Sciatic nerve (tissue), 2 donors: ENCODE measurements around the gene FAR2. TPM values are rescaled to one million over a fixed set of nuclear protein-coding genes. Genes with fewer than 3 reads are reported as not detected.
"Not testable (repeated sequence)": the region's sequence is repeated elsewhere in the genome, so short reads cannot be mapped to it uniquely, and the experiment has no call there.

Experiments
- ATAC-seq: fragments of 200-7000 bp; cut with Tn5 transposase; one replicate; pipeline ENCODE4 v1.9.1; 2020; ENCODE audit warnings: mild to moderate bottlenecking, moderate library complexity
- DNase-seq: peaks from one replicate; pipeline ENCODE4 v3.0.0-alpha.2; 2020; ENCODE audit warnings: low spot score
- intact Hi-C: fragments of 100-400 bp; cut with DNase I; formaldehyde crosslinking; loops from one replicate; pipeline ENCODE4 v1.14.2; 2022
- total RNA-seq: library from RNA; stranded (reverse); fragmentation: NEBNext Ultra II Directional; extraction: Animal tissue kit (Norgen Biotek cat#: 25700); gene quantifications from one replicate; pipeline ENCODE4 v1.2.1, GENCODE V29; 2021
- donor health status: DM: no; HTN: no; CAD: no.
- donor health status: DM: no; HTN: no; CAD: no.

Gene FAR2
- total RNA-seq, 1 donor from 2014 or later = 8.6 TPM

DNA sequence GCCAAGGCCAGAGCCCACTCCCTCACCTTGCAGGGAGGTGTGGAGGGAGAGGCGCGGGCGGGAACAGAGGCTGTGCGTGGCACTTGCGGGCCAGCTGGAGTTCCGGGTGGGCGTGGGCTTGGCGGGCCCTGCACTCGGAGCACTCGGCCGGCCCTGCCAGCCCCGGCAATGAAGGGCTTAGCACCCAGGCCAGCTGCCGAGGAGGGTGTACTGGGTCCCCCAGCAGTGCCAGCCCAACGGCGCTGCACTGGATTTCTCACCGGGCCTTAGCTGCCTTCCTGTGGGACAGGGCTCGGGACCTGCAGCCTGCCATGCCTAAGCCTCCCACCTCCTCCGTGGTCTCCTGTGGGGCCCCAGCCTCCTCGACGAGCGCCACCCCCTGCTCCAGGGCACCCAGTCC, 107.5 kb downstream of the FAR2 start:
- no peak for DNase-seq
- no peak for ATAC-seq
- intact Hi-C loops = no loop called here

DNA sequence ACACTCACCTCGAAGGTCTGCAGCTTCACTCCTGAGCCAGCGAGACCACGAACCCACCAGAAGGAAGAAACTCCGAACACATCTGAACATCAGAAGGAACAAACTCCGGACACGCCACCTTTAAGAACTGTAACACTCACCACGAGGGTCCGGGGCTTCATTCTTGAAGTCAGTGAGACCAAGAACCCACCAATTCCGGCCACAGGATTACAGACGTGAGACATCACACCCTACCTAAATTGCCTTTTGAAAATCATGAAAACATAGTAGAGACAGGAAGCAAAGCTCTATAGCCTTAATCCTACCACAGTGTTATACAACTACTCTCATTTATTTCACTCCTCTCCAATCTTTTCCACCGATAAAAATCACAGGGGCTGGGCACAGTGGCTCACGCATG, 108.6 kb downstream of the FAR2 start:
- ATAC-seq, intact Hi-C loops: not testable (repeated sequence)

DNA sequence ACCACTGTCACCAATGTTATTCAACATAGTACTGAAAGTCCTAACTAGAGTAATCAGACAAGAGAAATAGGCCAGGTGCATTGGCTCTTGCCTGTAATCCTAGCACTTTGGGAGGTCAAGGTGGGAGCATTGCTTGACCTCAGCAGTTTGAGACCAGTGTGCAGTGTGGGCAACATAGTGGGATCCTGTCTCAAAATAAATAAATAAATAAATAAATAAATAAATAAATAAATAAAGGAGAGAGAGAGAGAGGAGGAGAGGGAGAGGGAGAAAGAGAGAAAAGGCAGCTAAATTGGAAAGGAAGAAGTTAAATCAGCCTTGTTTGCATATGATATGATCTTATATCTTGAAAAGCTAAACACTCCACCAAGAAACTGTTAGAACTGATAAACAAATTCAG, 115.3 kb downstream of the FAR2 start:
- intact Hi-C loops = no loop called here
- no peak for ATAC-seq
- DNase-seq = no peak

More for the DNA sequence above, 108.6 kb downstream of the FAR2 start:
- DNase-seq = not testable (repeated sequence)

DNA sequence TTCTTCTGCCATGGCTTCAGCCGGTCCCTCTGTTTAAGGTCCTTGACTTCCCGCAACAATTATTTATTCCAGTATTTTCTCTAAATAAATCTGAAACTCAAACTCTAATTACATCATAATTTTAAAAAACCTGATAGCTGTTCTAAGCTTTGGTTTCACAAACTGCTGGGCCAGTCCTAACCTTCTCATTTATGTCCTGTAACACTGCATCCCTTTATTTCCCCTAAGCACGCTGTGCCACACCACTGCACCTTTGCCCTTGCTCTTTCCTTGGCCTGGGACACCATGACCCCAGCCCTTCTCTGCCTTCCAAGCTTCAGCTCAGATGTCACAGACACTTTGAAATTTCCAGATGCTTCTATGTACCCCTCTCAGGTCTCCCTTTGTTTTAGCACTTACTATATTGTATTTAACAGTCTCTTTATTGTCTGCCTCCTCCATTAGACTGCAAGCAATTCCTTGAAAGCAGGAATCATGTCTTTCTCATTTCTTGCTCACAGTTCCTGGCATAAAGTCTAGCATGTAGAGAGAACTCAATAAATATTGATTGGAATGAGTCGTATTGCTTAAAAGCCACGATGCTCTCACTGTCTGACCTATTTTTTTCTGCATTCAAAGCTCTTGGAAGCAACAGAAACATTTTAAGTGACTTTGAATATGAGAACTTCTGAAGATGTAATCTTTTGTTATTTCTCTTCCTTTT, 120.8 kb downstream of the FAR2 start:
- no peak for ATAC-seq
- no peak for DNase-seq
- intact Hi-C loops = no loop called here

DNA sequence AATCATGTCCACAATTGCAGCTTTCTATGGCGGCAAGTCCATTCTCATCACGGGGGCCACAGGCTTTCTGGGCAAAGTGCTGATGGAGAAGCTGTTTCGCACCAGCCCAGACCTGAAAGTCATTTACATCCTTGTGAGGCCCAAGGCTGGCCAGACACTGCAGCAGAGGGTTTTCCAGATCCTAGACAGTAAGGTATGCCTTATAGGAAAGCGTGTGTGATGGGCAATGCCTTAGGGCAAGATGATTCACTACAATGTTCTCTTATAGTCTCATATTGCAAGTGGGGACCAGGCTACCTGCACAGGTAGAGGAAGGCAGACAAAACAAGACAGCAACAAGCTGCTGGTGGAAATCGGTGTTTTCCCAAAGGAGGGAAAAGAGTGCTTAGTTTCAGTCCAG, 121.4 kb downstream of the FAR2 start:
- no peak for DNase-seq
- intact Hi-C loops = no loop called here
- no peak for ATAC-seq

DNA sequence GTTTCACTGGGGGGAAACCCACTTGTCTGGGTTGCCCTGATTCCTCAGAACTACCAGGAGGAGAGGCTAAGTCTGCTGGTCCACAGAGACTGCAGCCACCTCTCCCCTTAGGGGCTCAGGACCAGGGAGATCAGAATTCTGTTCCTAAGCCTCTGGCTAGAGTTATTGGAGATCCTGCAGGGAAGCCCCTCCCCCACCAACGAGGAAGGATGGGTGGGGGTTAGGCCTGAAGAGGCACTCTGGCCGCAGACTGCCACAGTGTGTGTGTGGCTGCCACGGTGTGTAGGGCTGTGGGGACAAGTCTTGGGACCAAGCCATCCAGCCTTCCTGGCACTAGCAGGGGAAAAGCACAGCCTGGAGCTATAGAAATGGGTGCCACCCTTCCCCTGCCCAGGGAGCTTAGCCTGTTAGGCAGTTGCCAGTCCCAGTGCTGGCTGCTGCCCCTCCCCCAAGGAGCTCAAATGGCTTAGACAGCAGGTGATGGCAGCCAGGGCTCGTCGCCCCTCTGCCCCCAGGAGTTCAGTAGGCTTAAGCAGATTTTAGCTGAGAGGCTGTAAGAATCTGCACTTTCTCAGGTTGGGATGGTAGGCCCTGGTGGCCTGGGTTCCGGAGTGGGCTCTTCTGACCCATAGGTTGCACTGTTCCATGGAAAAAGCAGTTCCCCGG, 124.2 kb downstream of the FAR2 start:
- no peak for DNase-seq
- ATAC-seq = no peak
- intact Hi-C loops = no loop called here

DNA sequence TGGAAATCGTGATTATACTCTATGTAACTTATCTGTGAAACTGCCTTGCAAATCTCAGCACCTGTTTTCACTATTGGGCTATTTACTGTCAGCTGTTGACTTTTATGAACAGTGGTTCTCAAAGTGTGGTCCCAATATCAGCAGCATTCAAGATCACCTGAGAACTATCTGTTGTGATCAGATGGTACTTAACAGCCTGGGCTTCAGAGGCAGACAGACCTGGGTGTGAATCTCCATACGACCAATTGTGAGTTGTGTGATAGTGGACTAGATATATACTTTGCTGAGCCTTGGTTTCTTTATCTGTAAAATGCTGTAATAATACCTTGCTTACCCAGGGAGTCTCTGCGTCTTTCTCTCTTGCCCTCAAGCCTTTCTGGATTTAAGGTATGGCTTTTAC, 126.8 kb downstream of the FAR2 start:
- no peak for ATAC-seq
- DNase-seq = no peak
- intact Hi-C loops = no loop called here

DNA sequence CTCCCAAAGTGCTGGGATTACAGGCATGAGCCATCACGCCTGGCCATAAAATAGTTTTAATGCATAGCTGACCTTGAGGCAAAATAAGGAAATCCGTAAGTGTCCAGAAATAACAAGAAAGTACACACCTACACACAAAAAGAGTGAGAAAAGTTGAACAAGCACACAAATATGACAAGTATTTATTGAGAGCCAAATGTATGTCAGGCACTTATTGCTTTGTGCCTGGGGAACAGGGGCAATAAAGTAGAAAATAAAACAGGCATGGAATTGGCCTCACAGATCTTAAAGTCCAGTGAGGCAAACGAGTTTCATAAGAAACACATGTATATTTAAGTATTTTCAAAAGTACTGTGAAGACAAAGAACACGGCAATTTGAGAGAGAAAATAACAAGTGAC, 128.2 kb downstream of the FAR2 start:
- intact Hi-C loops = no loop called here
- no peak for ATAC-seq
- no peak for DNase-seq

DNA sequence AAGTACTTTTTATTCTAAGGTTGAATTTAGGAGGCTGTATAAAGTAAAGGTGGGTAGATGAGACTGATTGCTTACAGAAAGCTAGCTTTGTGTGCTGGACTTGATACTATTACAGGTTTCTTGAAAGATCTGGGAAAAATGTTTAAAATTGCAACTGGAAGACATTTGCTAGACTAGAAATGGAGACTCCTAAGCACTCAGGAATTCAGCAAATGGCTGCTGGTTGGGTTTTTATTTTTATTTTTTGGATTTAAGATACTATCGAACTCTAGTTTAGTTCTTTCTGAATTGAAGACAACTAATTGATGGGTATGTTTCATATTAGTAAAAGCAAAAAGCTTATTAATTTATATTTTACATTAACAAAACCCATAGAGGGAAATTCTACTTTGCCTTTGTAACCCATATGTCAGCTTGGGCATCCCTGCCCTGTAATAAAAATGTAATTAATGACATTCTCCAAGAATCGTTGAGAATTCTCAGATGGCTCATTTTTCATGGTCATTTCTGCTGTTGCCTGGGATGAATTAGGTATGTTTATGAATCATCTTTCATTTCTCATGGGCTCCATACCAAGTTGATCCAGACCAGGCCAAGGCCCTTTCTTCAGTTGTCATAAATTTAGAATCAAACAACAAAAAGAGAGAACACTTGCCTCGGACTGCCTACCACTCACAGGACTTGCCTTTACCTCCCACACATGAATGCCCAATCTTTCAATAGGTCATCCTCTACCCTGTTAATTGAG, 129.8 kb downstream of the FAR2 start:
- no peak for ATAC-seq
- no peak for DNase-seq
- intact Hi-C loops = no loop called here

DNA sequence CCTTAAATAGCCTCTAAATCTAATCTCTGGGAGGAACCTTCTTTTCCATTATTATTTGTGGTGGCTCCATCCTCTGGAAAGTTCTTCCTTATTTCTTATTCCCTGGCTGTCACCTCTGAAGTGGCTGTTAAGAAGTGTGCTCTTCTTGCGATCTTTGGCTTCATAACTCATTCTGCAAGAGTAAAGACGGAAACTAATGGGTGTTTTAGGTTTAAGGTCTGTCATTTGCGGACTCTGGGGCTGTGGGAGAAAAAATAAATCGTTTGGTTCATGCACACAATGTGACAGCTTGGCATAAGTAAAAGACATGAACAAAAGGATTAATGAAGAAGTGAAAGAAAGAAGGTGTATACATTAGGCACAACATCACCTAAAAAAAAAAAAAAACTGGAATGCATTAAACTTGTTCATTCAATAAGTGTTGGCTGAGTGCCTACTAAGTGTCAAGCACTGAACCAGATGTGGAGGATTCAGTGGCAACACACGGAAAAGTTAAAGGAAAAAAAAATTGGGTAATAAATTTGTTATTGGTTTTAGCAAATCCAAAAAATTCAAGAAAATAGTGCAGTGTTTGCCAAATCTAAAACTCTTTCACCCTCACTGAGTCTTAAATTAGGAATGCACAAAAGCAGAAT, 132.4 kb downstream of the FAR2 start:
- ATAC-seq (no peak), DNase-seq (no peak)
- intact Hi-C loops = no loop called here

DNA sequence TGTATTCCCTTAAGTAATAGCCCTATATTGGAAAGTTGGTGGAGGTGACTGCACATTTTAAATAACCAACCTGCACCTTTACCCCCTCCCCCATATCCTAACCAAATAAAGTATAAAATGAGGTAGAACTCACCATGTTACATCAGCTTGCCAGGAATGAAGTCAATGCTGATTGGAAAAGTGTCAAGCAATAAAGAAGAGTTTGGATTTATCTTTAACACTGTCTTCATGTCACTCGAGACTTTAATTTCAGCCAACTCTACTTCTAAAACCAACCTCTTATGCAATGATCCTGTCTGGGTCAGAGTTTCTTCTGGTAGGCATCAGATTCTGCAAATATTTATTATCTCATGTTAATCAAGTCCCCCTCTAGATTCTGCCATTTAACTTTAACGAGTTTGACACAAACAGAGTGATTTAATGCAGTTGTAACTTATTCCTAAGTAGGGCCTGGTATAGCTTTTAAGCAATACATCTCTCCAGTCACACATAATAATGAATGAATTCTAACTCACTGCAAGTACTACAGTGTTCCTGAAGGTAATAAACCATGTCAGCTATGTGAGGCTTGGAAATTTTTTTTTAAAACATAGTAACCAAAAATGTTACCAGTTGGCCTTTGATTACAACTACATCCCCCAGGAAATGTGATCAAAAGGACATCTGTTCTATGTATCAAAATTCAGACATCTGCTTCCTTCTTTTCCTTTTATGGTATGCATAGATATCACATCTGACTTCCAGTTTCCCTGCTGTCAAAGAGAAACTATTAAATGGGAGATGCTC, 133.1 kb downstream of the FAR2 start:
- intact Hi-C loops = no loop called here
- DNase-seq = no peak
- no peak for ATAC-seq

DNA sequence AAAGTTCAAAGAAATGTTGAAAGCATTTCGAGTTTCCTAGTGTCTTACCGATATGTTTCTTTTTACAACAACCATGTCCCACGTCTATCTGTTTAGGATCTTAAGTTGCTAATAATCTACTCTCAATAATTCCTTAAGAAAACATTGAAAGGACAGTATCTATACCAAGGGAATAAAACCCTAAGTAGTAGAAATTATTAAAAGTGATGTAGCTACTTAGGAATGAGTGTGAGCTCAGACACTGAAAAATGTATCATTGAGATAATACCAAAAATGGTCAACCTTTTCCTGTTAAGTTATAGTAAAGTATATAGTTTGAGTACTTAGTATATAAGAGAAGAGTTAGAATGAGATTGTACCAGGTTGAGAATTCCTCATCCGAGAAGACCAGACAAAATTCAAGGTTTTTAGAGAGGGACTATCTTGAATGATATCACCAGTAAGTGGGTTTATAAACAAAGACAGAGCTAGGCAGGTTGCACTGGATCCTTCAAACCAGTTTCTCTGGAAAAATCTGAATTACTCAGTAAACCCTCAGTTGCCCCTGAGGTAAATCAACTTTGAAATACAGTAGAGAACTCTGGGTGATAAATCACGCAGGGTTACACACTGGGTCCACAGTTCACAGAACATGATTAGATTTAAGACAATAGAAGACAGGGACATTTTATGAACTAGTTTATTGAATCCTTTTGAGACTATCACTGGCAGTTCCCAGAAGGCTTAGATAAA, 135.1 kb downstream of the FAR2 start:
- intact Hi-C loops = no loop called here
- no peak for ATAC-seq
- DNase-seq = no peak

DNA sequence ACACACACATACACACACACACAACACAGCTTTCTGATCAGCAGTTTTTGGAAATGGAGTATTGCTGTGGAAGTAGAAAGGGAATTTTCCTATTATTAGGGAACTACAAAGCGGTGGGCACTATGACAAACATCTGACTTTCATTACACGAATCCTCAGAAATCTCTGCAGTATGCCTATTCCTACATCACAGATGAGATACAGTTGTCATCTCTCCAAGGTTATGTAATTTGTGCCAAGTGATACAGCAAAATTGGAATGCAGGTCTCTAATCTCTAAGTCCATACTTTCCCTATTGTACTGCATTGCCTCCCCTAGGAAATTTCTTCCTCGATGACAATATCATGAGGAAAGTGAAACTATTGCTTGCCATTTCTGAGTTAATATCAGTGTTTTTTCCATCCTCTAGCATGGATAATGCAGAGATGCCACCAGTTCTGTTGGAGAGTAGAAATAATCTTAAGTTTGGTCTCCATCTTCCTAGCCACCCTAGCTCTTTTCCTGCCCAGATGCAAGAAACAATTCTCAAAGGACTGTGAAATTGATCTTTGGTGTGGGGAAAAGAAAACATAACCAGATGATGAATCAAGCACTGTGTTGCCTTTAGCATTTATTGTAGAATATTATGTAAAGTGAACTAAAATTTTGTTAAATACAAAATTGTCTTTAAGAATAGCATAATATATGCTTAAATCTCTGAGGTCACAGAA, 137.2 kb downstream of the FAR2 start:
- intact Hi-C loops = no loop called here
- ATAC-seq (no peak), DNase-seq (no peak)

DNA sequence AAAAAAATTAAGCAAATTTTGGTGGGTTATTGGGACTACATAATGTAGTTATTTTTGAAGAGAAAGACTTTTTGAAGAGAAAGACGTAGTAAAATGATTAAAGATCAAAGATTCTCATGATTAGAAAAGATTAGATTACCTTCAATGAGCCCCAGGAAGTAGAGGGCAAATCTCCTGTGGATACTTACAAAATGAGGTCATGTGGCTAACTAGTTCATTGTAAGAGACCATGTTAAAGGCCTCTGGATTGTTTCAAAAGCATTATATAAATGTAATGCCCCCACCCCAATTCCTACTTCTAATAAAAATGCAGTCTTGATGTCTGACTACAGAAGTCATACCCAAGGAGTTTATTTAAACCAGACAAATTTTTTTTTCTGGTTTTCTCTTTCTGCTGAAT, 138.5 kb downstream of the FAR2 start:
- intact Hi-C loops = no loop called here
- DNase-seq (no peak), ATAC-seq (no peak)

DNA sequence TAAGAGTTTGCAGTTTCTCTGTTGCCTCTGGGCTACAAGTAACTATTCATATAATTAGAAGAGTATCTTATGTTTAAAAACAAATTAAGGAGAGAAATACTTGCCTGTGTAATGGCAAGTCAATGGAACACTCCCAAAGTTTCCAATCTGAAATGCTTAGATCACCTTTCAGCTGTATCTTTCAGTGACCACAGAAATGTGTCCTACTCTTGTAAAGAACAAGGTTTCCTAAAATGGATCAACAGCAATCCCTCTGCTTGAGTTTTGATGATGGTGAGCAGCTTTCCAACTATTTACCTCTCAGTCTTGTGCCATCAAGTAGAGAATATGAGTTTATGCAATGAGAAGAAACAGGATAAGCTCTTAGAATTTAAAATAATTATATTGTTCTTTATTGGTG, 139.0 kb downstream of the FAR2 start:
- no peak for ATAC-seq
- no peak for DNase-seq
- intact Hi-C loops = no loop called here

DNA sequence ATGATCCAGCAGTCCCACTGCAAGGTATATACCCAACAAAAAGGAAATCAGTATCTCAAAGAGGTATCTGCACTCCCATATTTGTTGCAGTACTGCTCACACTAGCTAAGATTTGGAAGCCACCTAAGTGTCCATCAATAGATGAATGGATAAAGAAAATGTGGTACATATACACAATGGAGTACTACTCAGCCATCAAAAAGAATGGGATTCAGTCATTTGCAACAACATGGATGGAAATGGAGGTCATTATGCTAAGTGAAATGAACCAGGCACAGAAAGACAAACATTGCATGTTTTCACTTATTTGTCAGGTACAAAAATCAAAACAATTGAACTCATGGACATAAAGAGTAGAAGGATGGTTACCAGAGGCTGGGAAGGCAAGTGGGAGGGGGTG, 141.4 kb downstream of the FAR2 start:
- DNase-seq, intact Hi-C loops, ATAC-seq: not testable (repeated sequence)

DNA sequence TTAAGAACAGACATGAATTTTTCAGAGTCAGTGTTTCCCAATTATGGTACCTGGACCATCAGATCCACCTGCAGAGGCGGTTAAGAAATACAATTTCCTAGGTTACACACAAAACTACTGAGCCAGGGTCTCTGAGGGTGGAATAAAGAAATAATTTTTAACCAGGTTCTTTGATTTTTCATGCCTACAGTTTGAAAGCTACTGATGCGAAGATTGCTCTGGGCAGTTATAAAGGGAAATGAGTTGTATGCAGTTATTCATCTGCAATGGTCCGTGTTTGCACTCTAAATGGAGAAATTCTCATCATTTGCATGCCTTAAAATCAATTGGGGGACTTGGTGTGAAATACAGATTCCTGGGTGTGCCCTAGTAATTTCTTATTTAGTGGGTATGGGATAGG, 142.1 kb downstream of the FAR2 start:
- intact Hi-C loops = no loop called here
- ATAC-seq (no peak), DNase-seq (no peak)

DNA sequence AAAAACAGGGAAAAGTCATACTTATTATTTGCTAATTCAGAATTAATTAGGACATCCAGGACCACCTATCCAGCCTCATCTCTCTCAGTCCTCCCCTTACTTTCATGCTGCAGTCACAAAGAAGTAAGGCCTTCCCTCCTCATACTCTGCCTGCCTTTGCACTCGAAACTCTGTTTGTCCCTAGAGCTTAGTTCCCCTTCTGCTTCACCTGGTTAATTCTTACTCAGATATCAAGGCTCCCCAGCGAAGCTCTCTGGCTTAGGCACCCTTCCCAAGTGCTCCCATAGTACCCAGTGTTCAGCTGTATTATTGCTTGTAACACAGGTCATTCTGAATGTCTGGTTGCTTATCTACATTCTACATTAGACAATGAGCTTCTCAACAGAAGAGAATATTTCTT, 150.6 kb downstream of the FAR2 start:
- intact Hi-C loops = no loop called here
- ATAC-seq (no peak), DNase-seq (no peak)
